HG03025 (cell line): Measurements from ENCODE around the gene WDR35.
"Not testable (repeated sequence)": the region's sequence is repeated elsewhere in the genome, so short reads cannot be mapped to it uniquely, and the experiment has no call there.

Source experiments
- ATAC-seq: cut with Tn5 transposase; IDR thresholded peaks from one replicate; pipeline ENCODE4 v1.9.1; 2021; ENCODE audit warnings: mild to moderate bottlenecking, moderate library complexity; ENCODE audit not compliant: unreplicated experiment, low FRiP score

WDR35 gene

GRCh38 chr2:19944205-19944845, 45.6 kb downstream of the WDR35 start:
- no peak for ATAC-seq

- no peak for ATAC-seq
Measured at GRCh38 chr2:19943189-19943588, 46.7 kb downstream of the WDR35 start.

- no peak for ATAC-seq
Measured at GRCh38 chr2:19942199-19942598, 47.7 kb downstream of the WDR35 start.

DNA sequence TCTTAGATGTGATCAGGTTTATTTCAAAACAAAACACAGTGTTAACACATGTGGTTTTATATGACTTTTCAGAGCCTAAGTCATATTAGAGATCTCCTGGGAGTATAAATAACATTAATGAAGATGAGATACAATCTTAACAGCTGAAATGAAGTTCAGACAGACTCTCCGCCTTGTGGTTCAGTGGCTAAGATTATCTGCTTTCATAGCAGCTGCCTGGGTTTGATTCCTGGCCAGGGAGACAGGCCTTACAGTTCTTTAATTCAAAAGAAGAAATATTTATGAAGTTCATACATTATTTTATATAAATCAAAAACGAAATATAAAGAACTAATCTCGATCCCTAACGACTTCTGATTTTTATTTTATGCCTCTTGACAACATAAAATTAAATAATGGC, 52.9 kb downstream of the WDR35 start:
- ATAC-seq = no peak

GRCh38 chr2:19936203-19936602, 53.7 kb downstream of the WDR35 start:
- no peak for ATAC-seq

GRCh38 chr2:19933351-19933981, 56.4 kb downstream of the WDR35 start:
- ATAC-seq = no peak

GRCh38 chr2:19932928-19933327, 57.0 kb downstream of the WDR35 start:
- no peak for ATAC-seq

- ATAC-seq = no peak
Measured at GRCh38 chr2:19929226-19929625, 60.7 kb downstream of the WDR35 start.

DNA sequence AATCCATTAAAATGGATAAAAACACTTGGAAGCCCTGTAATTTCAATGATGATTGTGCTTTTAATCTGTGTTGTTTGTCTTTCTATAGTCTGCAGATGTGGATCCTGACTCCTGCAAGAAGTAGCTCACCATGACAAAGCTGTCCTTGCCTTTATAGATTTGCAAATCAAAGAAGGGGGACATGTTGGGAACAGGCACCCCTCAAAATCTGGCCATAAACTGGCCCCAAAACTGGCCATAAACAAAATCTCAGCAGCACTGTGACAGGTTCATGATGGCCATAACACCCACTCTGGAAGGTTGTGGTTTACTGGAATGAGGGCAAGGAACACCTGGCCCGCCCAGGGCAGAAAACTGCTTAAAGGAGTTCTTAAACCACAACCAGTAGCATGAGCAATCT, 62.1 kb downstream of the WDR35 start:
- ATAC-seq = not testable (repeated sequence)

- not testable (repeated sequence) for ATAC-seq
Measured at GRCh38 chr2:19924526-19924925, 65.4 kb downstream of the WDR35 start.

DNA sequence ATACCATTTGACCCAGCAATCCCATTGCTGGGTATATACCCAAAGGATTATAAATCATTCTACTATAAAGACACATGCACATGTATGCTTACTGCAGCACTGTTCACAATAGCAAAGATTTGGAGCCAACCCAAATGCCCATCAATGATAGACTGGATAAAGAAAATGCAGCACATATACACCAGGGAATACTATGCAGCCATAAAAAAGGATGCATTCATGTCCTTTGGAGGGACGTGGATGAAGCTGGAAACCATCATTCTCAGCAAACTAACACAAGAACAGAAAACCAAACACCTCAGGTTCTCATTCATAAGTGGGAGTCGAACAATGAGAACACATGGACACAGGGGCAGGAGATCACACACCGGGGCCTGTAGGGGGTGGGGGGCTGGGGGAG, 67.7 kb downstream of the WDR35 start:
- ATAC-seq = not testable (repeated sequence)

- no peak for ATAC-seq
Measured at GRCh38 chr2:19916385-19916950, 73.4 kb downstream of the WDR35 start.

GRCh38 chr2:19914266-19914975, 75.5 kb downstream of the WDR35 start:
- no peak for ATAC-seq

DNA sequence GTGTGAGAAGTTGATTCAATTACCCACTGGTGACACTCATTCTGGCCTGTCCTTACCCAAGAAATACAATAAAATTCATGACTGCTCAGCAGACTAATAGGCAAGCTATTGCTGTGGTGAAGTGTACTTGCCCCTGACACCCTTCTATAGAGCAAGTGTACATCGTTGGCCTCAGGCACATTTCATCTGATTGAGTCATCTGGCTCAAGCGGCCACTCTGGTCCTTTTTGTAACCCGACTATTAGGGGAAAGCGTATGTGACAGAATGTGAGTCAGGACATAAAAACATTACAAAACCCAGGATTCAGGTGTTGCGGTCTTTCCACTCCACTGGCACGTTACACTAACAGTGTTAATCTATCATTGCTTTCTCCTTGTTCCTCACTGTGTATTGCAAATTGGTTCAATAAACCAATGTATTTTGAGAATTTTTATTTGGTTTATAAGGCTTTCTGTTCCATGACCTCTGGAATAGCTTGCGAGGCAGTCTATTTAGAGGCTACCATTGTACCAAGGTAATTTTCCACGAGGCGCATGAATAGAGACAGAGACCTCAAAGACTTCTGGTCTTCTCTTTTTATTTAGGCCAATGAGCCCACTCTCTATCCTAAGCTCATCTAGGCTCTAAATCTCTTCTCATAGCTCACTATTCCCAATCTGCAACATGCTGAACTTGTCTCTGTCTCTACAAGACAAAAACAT, 77.9 kb downstream of the WDR35 start:
- ATAC-seq = no peak

DNA sequence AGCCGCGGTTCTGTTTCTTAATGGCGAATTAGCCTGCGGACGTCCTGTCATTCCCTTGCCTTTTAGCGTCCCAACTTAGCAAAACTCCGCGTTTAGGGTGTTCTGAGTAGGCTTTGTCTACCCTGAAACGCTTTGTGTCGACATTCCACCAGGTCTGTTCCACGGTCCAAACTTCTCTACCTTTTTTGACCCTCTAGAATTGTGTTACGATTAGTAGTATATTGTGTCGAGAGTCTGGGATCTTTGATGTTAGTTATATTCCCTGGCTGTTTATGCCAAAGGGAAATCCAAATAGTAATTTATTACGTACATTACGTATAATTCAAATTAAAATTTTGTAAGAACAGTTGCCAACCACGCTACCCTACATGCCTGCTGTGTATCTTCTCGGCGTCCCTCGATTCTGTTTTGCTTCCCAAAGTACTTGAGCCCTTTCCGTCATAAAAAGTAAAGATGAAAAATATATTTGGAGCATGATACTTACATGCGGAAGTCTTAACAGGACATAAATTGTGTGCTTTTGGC, 87.6 kb downstream of the WDR35 start:
- peak; percentile 7 for ATAC-seq

- peak; percentile 76 for ATAC-seq
Measured at GRCh38 chr2:19901442-19902215, 88.3 kb downstream of the WDR35 start, which contains the start of gene TTC32. Gene TTC32 (minus strand): TSS chr2:19901983. CDS start chr2:19901854, 129 bp downstream.

- ATAC-seq = peak; percentile 8
Measured at GRCh38 chr2:19900931-19901441, 88.9 kb downstream of the WDR35 start.

DNA sequence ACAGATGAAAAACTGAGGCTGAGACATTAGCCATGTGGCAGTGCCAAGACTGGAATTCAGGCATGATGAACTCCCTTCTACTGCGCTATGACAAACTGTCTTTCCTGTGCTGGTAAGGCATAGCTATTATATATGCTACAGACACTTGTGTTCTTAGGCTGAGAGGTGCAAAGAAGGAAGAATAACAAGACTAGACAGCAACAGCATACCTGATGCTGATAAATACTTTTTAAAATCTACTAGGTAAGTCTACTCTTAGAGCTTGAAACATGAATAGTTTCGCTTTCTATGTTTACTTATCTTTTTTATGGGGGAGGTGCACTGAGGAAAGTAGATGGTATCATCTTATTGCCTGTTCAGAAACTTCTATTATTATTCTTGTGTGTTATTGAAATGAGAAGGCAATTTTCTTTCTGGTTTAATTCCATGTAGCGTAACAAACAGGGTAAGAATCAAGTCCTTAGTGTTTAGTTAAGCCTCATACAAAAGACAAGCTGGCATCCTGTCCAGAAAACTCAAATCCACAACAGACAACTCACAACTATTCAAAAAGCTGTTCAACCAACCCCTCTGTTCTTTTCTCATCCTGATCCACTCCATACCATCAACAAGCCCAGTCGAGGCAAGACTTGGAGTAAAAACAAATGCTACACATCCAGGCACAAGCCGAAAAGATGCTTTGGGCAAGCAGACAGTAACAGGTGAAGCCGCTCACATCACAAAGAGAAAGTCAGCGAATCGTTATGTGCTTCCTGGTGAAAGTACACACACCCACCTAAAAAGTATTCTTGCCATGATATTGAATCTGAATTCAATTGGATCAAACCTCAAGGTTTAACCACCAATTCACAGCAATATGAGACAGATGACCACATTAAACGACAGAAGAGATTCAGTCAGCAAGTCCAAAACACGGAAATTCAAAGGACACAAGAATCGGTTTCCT, 89.6 kb downstream of the WDR35 start:
- peak; percentile 26 for ATAC-seq
